ENCODE measurements around the gene SERTAD4.
A peak's percentile ranks its signal among the peaks of the same experiment; 100 is the strongest.
"Not testable (repeated sequence)": the region's sequence is repeated elsewhere in the genome, so short reads cannot be mapped to it uniquely, and the experiment has no call there.

SERTAD4 gene

GRCh38 chr1:210262167-210262896 lies 29.7 kb downstream of the SERTAD4 start:
- DNase-seq, result no peak

- no peak for DNase-seq
These were observed 30.3 kb downstream of the SERTAD4 start for GRCh38 chr1:210262897-210263272.

- DNase-seq, result no peak
These were observed 31.4 kb downstream of the SERTAD4 start for GRCh38 chr1:210263963-210264362.

GRCh38 chr1:210264496-210265380 lies 32.1 kb downstream of the SERTAD4 start:
- DNase-seq, result no peak

DNA sequence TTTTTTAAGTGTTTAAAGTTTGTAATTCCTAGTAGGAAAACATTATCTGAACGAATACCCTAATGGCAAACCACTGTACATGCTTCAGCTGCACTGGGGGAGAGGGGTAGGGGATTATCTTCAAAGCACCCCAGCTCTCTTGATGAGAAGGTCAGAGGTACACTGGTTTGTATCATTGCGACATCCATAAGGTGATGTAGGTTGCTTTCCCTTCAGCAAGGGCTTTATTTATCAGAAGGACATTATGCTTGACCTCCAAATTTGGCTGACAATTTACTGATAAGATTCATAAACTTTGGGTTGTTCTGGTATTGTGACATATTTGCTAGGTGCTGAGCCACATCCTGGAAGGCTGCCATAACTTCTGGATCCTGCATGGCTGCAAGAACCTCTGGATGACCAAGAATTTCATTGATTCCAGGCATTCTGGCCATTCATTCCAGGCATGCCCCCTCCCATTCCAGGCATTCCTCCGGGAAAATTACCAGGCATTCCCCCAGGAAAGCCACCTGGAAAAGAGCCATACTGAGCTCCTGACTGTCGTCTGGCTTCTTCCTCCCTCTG lies 32.9 kb downstream of the SERTAD4 start:
- not testable (repeated sequence) for DNase-seq

- DNase-seq, result no peak
These were observed 37.4 kb downstream of the SERTAD4 start for GRCh38 chr1:210269981-210270380.

DNA sequence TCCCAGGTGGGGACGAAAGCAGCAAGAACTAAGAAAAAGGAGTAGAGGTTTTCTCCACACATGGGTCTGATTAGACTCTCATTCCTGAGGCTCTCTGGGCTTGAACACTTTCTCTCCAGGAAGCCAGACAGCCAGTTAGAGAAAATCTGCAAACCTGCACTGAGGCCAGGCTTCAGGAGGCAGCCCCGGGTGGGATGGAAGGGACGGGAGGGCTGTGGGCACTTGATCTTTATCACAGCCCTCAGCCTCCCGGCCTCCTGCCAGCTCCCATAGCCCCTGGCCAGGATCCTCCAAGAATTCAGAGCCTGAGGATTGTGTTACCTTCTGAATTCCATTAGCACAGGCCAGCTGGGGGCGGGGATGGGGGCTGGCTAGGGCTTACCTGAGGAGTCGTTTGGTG lies 40.1 kb downstream of the SERTAD4 start:
- DNase-seq, result peak in 1 of 2 experiments; percentile 52

GRCh38 chr1:210280221-210280620 lies 47.6 kb downstream of the SERTAD4 start:
- DNase-seq, result no peak

DNA sequence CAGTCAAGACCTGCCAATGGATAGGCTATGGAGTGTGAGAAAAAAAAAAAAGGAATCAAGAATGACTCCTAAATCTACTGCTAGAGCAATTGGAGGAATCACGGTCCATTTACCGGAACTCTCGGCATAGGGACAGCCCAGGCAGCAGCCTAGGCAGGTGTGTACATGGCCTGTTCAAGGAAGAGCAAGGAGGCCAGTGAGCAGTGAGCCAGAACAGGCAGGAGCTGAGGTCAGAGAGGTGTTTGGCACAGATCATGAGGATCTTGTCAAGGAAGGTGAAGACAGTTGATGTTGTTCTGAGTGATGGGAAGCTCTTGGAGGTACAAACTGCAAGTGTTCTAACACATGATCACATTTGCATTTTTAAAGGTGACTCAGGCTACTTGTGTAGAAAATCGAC lies 55.5 kb downstream of the SERTAD4 start:
- no peak for DNase-seq

- no peak for DNase-seq
These were observed 56.7 kb downstream of the SERTAD4 start for GRCh38 chr1:210289248-210289647.

- no peak for DNase-seq
These were observed 58.6 kb downstream of the SERTAD4 start for GRCh38 chr1:210291081-210291764.

DNA sequence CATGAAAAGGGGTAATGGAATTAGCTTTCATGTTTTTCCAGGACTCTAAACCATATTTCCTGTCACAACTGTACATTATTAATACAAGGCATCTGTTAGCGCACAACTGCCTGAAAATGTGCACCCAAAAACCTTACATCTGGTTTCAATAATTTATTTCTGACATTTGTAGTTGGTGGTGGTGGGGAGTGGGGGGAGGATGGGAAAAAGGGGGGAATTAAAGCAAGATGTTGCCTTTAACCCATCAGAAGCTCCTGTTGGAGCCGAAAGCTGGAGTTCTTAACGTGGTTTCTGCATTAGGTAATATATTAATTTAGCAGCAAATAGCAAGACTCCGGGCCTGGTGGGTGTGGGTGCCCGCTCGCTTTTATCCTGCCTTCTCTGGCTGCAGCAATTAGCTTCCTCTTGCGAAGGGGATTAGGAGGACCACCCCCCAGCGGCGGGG lies 59.2 kb downstream of the SERTAD4 start:
- no peak for DNase-seq

DNA sequence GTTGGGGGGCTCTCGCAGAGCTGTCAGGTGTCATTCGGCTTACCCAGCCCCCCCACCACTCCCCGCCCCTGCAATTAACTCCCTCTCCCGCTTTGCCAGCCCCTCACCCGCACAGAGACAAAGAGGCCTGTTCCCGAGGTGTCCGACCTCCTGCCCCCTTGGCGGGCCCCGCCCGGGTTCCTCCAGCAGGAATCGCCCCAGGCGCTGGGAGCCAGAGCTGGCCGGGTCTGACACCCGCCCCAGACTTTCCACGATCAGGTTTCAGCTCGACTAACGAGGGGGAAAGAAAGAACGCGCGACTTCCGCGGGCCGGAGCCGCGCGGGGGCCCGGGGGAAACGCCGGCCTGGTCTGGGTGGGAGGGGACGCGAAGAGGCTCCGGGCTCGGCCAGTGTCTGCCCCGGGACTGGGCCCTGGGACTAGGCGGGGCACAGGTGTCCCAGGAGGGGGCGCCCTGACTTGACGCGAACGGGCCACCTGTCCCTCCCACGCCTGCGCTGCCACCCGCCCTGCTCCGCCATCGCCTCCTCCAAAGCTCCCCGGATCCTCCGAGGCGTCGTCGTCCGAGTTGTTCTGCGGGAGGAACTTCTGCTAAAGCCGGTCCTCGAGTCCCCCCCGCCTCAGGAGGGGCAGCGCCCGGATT lies 59.8 kb downstream of the SERTAD4 start:
- peak in 1 of 2 experiments; percentile 32 for DNase-seq

DNA sequence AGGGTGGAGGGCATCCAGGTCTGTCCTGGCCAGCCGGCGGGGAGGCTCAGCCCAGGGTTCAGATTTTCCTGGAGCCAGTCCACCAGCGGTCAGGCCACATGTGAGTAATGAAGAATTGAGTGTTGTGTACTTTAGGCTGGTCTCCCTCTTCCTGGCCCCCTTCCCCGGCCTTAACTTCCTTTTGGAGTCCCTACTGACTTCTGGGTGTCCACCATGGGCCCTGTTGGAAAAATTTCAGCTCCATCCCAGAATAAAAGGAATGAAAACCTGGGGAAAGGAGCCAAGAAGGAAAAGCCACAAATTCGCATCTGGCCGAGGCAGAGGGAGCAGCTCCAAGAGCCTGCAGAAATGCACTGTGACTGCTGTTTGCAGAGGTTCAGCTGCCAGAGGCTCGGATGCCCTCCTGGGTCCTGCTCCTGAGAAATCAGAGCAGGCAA lies 60.6 kb downstream of the SERTAD4 start:
- DNase-seq, result no peak

DNA sequence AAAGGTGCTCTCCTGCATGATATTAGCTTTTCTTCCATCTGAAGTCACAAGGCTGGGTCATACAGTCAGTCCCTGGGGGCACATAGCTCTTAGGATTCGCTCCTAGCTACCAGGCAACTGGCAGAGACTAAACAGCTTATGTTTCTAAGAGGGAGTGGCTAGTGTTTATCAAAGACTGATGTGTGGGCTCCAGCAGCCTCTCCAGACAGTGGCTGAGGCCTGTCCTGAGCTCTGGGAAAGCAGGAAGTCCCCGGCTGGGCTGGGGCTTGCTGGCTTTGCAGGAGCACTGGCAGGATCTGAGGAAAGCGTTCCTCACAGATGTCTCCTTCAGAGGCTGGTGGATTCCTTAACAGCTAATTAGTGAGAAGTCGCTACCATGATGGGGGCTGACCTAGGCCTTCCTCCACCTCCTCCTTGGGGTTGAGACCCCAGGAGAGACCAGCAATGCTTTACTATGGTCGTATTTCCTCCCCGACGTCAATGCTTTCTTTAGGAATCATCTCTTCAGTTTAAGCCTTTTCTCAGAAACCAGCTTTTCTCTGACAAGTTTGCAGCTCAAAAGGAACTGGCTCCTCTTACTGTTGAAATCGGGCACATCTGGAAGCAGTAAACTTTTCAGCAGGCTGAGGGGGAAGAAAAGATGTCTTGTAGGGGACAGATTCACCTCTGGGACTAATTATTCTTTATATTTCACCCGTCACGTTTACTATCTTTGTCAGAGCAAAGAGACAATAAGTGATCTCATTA lies 62.6 kb downstream of the SERTAD4 start:
- DNase-seq, result no peak
